ENCODE data around the gene ERF.

ERF gene

GRCh38 chr19:42249149-42249750 lies 5.7 kb downstream of the ERF start:
- H3K9me3 Mint-ChIP-seq: no peaks in the 10 kb centered on the region
- peak overlapping the region in 2 of 3 experiments; percentile 53 to 75 for H3K27ac Mint-ChIP-seq
- H3K36me3 Mint-ChIP-seq (ENCODE audit: low read depth): peaks cover 9% of the 10 kb centered on the region
- H3K4me3 Mint-ChIP-seq: no peak overlapping the region
- no peak for TF ChIP-seq CTCF (IDR thresholded peaks at IDR 0.05; ENCODE audit: unreplicated experiment in 3 of 3)
- H3K27me3 Mint-ChIP-seq (ENCODE audit: low read depth): no peaks in the 10 kb centered on the region
- peaks cover 37% of the 10 kb centered on the region for H3K4me1 Mint-ChIP-seq

- no peaks in the 10 kb centered on the region for H3K27me3 Mint-ChIP-seq (ENCODE audit: low read depth)
- H3K36me3 Mint-ChIP-seq (ENCODE audit: low read depth): peaks cover 9% of the 10 kb centered on the region
- no peak for TF ChIP-seq CTCF (IDR thresholded peaks at IDR 0.05; ENCODE audit: unreplicated experiment in 3 of 3)
- H3K4me1 Mint-ChIP-seq: peaks cover 39% of the 10 kb centered on the region
- H3K27ac Mint-ChIP-seq: no peak overlapping the region
- no peaks in the 10 kb centered on the region for H3K9me3 Mint-ChIP-seq
- H3K4me3 Mint-ChIP-seq: no peak overlapping the region
These were observed 6.4 kb downstream of the ERF start for GRCh38 chr19:42248270-42249148.

- no peak overlapping the region for H3K4me3 Mint-ChIP-seq
- H3K4me1 Mint-ChIP-seq: peaks cover 44% of the 10 kb centered on the region
- no peaks in the 10 kb centered on the region for H3K9me3 Mint-ChIP-seq
- H3K27ac Mint-ChIP-seq: no peak overlapping the region
- no peaks in the 10 kb centered on the region for H3K27me3 Mint-ChIP-seq (ENCODE audit: low read depth)
- H3K36me3 Mint-ChIP-seq (ENCODE audit: low read depth): peaks cover 9% of the 10 kb centered on the region
- TF ChIP-seq CTCF (IDR thresholded peaks at IDR 0.05; ENCODE audit: unreplicated experiment in 3 of 3): no peak
These were observed 7.2 kb downstream of the ERF start for GRCh38 chr19:42247640-42248199.

GRCh38 chr19:42246922-42247639 lies 7.8 kb downstream of the ERF start:
- peak overlapping the region; percentile 2 to 49 (median 33) for H3K4me3 Mint-ChIP-seq
- H3K36me3 Mint-ChIP-seq (ENCODE audit: low read depth): peaks cover 9% of the 10 kb centered on the region
- no peaks in the 10 kb centered on the region for H3K27me3 Mint-ChIP-seq (ENCODE audit: low read depth)
- no peak for TF ChIP-seq CTCF (IDR thresholded peaks at IDR 0.05; ENCODE audit: unreplicated experiment in 3 of 3)
- peak overlapping the region; percentile 50 to 99 (median 88) for H3K27ac Mint-ChIP-seq
- no peaks in the 10 kb centered on the region for H3K9me3 Mint-ChIP-seq
- peaks cover 41% of the 10 kb centered on the region for H3K4me1 Mint-ChIP-seq

- H3K4me3 Mint-ChIP-seq: peak overlapping the region in 2 of 3 experiments; percentile 46 to 53
- H3K4me1 Mint-ChIP-seq: peaks cover 34% of the 10 kb centered on the region
- no peaks in the 10 kb centered on the region for H3K27me3 Mint-ChIP-seq (ENCODE audit: low read depth)
- TF ChIP-seq CTCF (IDR thresholded peaks at IDR 0.05; ENCODE audit: unreplicated experiment in 3 of 3): peak in 2 of 3 experiments; percentile 35 to 42
- peaks cover 5% of the 10 kb centered on the region for H3K36me3 Mint-ChIP-seq (ENCODE audit: low read depth)
- H3K27ac Mint-ChIP-seq: peak overlapping the region; percentile 50 to 99 (median 88)
- H3K9me3 Mint-ChIP-seq: no peaks in the 10 kb centered on the region
These were observed 8.6 kb downstream of the ERF start for GRCh38 chr19:42246143-42246921.
